Prostate gland (tissue), 2 donors: ENCODE measurements around the gene ARHGAP45. TPM values are rescaled to one million over a fixed set of nuclear protein-coding genes. Genes with fewer than 3 reads are reported as not detected.

Experiments
- DNase-seq: peaks from one replicate; pipeline ENCODE4 v3.0.0-alpha.2; 2019; ENCODE audit warnings: low spot score
- H3K27ac ChIP-seq, 2 donors: fragments of 200-600 bp; sonication (generic); 2 replicates each; pipeline ENCODE4 v1.5.1; 2017 to 2019
- H3K27me3 ChIP-seq: fragments of 200-600 bp; sonication (generic); replicated peaks from 2 replicates; pipeline ENCODE4 v1.5.1; 2019; ENCODE audit not compliant: insufficient read depth
- H3K36me3 ChIP-seq, 2 donors: fragments of 200-600 bp; sonication (generic); 1 replicate in 1 of 2; 2 replicates in 1 of 2; pipeline versions ENCODE4 v1.5.1 to v1.8.1; 2017 to 2019
- H3K4me1 ChIP-seq: fragments of 200-600 bp; sonication (generic); replicated peaks from 2 replicates; pipeline ENCODE4 v1.5.1; 2019
- H3K4me3 ChIP-seq, 2 donors: fragments of 200-600 bp; sonication (generic); 2 replicates each; pipeline ENCODE4 v1.5.1; 2017 to 2019
- H3K9me3 ChIP-seq: fragments of 200-600 bp; sonication (generic); 2 replicates; pipeline ENCODE4 v1.5.1; 2017
- CTCF ChIP-seq, 4 experiments: fragments of 200-600 bp in 2 of 4; fragments of 450-650 bp in 2 of 4; sonication (generic) in 2 of 4; IDR thresholded peaks; 1 replicate in 3 of 4; 2 replicates in 1 of 4; pipeline ENCODE4 v1.5.1; 2016 to 2019; ENCODE audit warnings: antibody characterized with exemption in 4 of 4, mild to moderate bottlenecking in 2 of 4, moderate library complexity in 2 of 4
- POLR2A ChIP-seq: fragments of 450-650 bp; IDR thresholded peaks from one replicate; pipeline ENCODE4 v1.6.1; 2016; ENCODE audit warnings: antibody characterized with exemption, mild to moderate bottlenecking
- POLR2AphosphoS5 ChIP-seq: sonication (generic); formaldehyde crosslinking; IDR thresholded peaks from one replicate; pipeline ENCODE4 v1.6.1; 2017; ENCODE audit warnings: antibody characterized with exemption
- WGBS: methylation state at CpG from one replicate; pipeline ENCODE4 v1.1.5; 2018; 5-methylcytosine and 5-hydroxymethylcytosine counted together
- intact Hi-C: fragments of 100-400 bp; cut with DNase I; formaldehyde crosslinking; loops from one replicate; pipeline ENCODE4 v1.14.2; 2022
- total RNA-seq, 2 donors: library from RNA; depleted of rRNA; stranded (reverse); fragments of >200 nt; gene quantifications; one replicate each; pipeline ENCODE4 v1.1.0, GENCODE V29; 2016

ARHGAP45 gene
- total RNA-seq, 2 donors from 2014 or later: 8.9 to 26.2 TPM

DNA sequence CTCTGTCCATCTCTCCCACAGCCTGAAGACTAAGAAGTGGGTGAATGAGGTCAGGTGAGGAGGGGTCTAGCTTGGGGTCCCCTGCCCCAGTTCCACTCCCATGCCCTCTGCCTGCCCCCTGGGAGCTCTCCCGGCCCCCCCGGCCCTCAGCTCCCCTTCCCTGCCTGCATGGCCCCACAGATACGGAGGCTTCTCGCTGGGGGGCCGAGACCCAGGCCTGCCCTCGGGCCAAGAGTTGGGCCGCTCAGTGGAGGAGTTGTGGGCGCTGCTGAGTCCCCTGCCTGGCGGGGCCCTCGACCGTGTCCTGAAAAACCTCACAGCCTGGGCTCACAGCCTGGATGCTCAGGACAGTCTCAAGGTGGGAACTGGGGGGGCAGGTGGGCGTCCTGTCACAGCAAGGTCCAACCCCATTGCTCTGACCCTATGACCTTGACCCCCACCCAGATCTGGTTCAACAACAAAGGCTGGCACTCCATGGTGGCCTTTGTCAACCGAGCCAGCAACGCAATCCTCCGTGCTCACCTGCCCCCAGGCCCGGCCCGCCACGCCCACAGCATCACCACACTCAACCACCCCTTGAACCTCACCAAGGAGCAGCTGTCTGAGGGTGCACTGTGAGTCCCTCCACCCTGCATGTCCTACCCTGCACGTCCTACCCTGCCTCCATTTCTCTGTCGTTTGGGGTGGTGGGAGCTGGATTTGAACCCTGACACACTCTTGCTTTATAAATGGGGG lies 10.9 kb upstream of the ARHGAP45 start:
- 95% methylated on average over 19 of the region's 20 CpGs for WGBS
- Histone ChIP-seq H3K27ac (no peak overlapping the region), H3K36me3 (no peaks in the 10 kb centered on the region), H3K9me3 (peaks cover 6% of the 10 kb centered on the region), H3K27me3 (no peaks in the 10 kb centered on the region), H3K4me3 (no peak overlapping the region), H3K4me1 (no peaks in the 10 kb centered on the region)
- no peak for DNase-seq
- intact Hi-C loops: no loop called here
- TF ChIP-seq POLR2AphosphoS5 (no peak), CTCF (IDR thresholded peaks at IDR 0.05) (no peak), POLR2A (no peak)

GRCh38 chr19:1057176-1057855 lies 9.7 kb upstream of the ARHGAP45 start:
- Histone ChIP-seq H3K9me3 (peaks cover 6% of the 10 kb centered on the region), H3K36me3 (no peaks in the 10 kb centered on the region), H3K4me1 (no peaks in the 10 kb centered on the region), H3K27ac (no peak overlapping the region), H3K4me3 (no peak overlapping the region), H3K27me3 (no peaks in the 10 kb centered on the region)
- TF ChIP-seq POLR2A: no peak
- TF ChIP-seq POLR2AphosphoS5: no peak
- no peak for TF ChIP-seq CTCF (IDR thresholded peaks at IDR 0.05)
- DNase-seq: no peak
- 50% methylated on average over 3 of the region's 3 CpGs for WGBS
- intact Hi-C loops: no loop called here

- no peak for TF ChIP-seq POLR2A
- TF ChIP-seq POLR2AphosphoS5: no peak
- TF ChIP-seq CTCF (IDR thresholded peaks at IDR 0.05): no peak
- WGBS: 98% methylated on average over 5 of the region's 5 CpGs
- intact Hi-C loops: no loop called here
- no peak overlapping the region for H3K27ac ChIP-seq
- no peak overlapping the region for H3K4me3 ChIP-seq
- peaks cover 6% of the 10 kb centered on the region for H3K9me3 ChIP-seq
- H3K27me3 ChIP-seq: no peaks in the 10 kb centered on the region
- H3K36me3 ChIP-seq: no peaks in the 10 kb centered on the region
- DNase-seq: no peak
- no peaks in the 10 kb centered on the region for H3K4me1 ChIP-seq
Measured at GRCh38 chr19:1058112-1058511, 8.9 kb upstream of the ARHGAP45 start.

GRCh38 chr19:1060689-1061088 lies 6.3 kb upstream of the ARHGAP45 start:
- Histone ChIP-seq H3K9me3 (peaks cover 6% of the 10 kb centered on the region), H3K4me1 (no peaks in the 10 kb centered on the region), H3K27me3 (no peaks in the 10 kb centered on the region), H3K27ac (no peak overlapping the region), H3K36me3 (no peaks in the 10 kb centered on the region), H3K4me3 (no peak overlapping the region)
- intact Hi-C loops: no loop called here
- no peak for DNase-seq
- TF ChIP-seq CTCF (IDR thresholded peaks at IDR 0.05): no peak
- TF ChIP-seq POLR2AphosphoS5: no peak
- TF ChIP-seq POLR2A: no peak
- 93% methylated on average over 5 of the region's 5 CpGs for WGBS

DNA sequence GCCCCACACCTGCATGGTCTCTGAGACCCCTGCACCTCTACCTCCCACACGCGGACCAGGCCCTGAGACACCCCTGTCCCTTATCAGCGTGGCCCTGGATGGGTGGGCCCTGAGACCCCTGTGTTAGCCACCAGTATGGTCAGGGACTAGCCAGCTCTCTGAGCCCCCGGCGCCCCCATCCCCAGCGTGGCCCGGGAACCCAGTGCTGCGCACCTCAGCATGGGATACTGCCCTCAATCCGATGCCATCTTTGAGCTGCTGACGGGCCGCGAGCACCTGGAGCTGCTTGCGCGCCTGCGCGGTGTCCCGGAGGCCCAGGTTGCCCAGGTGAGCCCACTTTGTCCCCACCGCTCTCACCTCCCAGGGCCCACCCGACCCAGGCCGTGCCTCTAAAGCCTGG lies 5.0 kb upstream of the ARHGAP45 start:
- no peak overlapping the region for H3K4me3 ChIP-seq
- TF ChIP-seq POLR2A (no peak), POLR2AphosphoS5 (no peak), CTCF (IDR thresholded peaks at IDR 0.05) (no peak)
- no peak for DNase-seq
- peaks cover 4% of the 10 kb centered on the region for H3K9me3 ChIP-seq
- no peak overlapping the region for H3K27ac ChIP-seq
- WGBS: 96% methylated on average over 20 of the region's 20 CpGs
- no peaks in the 10 kb centered on the region for H3K27me3 ChIP-seq
- H3K4me1 ChIP-seq: peaks cover 5% of the 10 kb centered on the region
- intact Hi-C loops: no loop called here
- no peaks in the 10 kb centered on the region for H3K36me3 ChIP-seq
